Epithelial cell of esophagus (primary cell): ENCODE data around the gene SPN.

Source experiments
- DNase-seq: peaks from one replicate; pipeline ENCODE4 v3.0.0; 2010; ENCODE audit warnings: low read depth
- H3K4me3 ChIP-seq: 2 replicates; pipeline ENCODE4 v1.5.1; 2011; ENCODE audit warnings: mild to moderate bottlenecking, low read length, control low read depth
- TF ChIP-seq, protein P1 (sequence below): IDR thresholded peaks from 2 replicates; pipeline ENCODE4 v1.5.1; 2011; ENCODE audit warnings: low read depth, mild to moderate bottlenecking, low read length, control low read depth, inconsistent platforms; ENCODE audit not compliant: insufficient read depth; ENCODE audit errors: missing control alignments

The SPN gene

DNA sequence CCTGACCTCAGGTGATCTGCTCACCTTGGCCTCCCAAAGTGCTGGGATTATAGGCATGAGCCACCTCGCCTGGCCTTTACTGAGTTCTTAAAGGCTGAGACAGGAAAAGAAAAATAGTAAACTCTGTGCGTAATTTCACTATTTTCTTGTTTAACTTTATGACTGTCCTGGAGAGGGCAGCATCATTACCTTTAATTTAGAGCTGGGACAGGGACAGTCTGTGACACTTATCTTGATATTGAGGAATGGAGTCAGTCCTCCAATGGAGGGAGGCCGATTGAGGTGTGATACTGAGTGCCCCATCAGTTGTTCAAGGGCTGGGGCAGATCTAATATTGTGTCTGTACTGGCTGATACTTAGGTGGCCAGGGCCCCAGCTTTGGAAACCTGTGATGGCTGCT is 21.5 kb upstream of the SPN start:
- DNase-seq: no peak
- TF ChIP-seq, protein P1, sequence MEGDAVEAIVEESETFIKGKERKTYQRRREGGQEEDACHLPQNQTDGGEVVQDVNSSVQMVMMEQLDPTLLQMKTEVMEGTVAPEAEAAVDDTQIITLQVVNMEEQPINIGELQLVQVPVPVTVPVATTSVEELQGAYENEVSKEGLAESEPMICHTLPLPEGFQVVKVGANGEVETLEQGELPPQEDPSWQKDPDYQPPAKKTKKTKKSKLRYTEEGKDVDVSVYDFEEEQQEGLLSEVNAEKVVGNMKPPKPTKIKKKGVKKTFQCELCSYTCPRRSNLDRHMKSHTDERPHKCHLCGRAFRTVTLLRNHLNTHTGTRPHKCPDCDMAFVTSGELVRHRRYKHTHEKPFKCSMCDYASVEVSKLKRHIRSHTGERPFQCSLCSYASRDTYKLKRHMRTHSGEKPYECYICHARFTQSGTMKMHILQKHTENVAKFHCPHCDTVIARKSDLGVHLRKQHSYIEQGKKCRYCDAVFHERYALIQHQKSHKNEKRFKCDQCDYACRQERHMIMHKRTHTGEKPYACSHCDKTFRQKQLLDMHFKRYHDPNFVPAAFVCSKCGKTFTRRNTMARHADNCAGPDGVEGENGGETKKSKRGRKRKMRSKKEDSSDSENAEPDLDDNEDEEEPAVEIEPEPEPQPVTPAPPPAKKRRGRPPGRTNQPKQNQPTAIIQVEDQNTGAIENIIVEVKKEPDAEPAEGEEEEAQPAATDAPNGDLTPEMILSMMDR: no peak
- no peak overlapping the region for H3K4me3 ChIP-seq

DNA sequence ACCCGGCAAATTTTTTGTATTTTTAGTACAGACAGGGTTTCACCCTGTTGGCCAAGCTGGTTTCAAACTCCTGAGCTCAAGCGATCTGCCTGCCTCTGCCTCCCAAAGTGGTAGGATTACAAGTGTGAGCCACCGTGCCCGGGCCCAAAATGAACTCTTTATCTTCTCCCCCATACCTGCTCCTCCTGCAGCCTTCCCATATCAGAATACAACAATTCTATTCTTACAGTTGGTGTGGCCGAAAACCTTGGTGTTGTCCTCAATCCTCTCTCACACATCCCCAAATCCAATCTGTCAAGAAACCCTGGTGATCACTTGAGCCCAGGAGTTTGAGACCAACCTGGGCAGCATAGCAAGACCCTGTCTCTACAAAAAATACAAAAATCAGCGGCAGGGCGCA is 19.5 kb upstream of the SPN start:
- TF ChIP-seq, protein P1: no peak
- DNase-seq: no peak
- no peak overlapping the region for H3K4me3 ChIP-seq

DNA sequence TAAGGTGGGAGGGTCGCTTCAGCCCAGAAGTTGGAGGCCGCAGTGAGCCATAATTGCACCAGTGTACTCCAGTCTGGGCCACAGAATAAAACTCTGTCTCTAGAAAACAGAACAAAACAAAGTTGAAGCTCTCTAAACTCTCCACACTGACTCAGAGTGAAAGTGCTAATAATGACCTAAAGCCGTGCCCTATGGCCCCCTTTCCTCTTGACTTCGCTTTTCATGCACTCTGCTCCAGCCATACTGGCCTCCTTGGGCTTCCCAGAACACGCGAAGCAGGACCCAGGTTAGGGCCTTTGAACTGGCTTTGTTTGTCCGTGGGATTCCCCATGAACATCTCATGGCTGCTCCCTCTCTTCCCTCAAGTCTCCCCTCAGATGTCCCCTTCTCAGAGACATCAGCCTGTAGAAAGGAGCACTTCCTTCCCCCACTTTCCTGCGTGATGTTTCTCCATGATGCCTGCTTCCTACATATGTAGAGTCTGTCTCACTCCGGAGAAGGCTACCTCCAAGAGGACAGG is 18.6 kb upstream of the SPN start:
- TF ChIP-seq, protein P1: no peak
- DNase-seq: no peak

DNA sequence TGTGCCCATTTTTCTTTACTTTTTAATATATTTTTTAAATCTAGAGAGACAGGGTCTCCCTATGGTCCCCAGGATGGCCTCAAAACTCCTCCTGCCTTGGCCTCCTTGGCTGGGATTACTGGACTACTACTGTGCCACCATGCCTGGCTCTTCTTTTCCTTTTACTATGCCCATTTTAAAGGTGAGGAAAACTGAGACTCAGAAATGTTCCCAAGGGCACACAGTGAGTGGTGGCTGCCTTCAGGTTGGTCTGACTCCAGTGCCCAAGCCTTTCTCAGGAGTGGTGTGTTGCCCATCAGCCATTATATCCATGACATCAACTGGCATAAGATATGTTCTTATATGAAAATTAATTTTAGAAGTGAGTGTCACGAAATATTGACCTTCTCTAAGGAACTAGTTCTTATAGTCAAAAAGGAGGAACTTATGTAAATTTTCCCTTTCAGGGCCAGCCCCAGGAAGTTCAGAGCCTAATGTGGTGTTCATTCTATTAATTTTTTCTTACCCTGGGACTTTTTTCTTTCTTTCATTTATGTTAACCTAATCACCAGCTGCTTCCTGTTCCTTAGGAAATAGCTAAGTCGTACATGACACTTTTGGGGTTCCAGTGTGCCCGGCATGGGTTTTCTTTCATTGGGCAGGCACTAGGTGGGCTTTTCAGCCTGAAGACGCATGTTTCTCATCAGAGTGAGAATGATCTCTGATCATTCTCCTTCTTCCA is 17.9 kb upstream of the SPN start:
- DNase-seq: no peak
- H3K4me3 ChIP-seq: no peak overlapping the region
- TF ChIP-seq, protein P1: no peak

More for the DNA sequence above, 18.6 kb upstream of the SPN start:
- no peak overlapping the region for H3K4me3 ChIP-seq

DNA sequence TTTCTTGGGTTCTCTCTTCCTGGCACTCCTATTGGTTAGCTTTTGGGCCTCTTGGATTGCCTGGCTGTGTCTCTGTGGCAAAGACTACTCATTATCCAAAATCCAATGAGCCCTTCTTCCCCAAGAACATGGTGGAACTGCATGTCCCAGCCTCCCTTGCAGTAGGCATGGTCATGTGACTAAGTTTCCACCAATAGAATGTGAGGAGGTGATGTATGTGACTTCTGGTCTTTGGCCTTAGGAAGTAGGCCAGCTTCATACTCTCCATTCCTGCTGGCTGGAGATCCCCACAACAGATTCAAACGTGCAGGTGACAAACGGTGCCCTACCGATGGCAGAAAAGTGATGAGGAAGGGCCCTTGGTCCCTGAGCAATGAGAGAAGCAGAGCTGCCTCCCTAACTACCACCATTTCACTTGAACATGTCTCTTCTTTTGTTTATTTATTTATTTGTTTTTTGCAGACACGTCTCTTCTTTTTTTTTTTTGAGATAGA is 17.3 kb upstream of the SPN start:
- TF ChIP-seq, protein P1: no peak
- DNase-seq: peak; percentile 9
- no peak overlapping the region for H3K4me3 ChIP-seq

DNA sequence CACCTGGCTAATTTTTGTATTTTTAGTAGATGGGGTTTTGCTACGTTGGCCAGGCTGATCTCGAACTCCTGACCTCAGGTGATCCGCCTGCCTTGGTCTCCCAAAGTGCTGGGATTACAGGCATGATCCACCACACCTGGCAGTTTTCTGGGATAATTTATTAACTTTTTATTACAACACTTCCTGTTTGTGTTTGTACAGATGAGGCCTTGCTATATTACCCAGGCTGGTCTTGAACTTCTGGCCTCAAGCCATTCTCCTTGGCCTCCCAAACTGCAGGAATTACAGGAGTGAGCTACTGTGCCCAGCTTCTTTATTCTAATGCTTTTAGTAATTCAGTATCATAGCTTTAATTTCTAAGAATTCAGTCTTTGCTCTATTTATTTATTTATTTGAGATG is 16.1 kb upstream of the SPN start:
- no peak for DNase-seq
- H3K4me3 ChIP-seq: no peak overlapping the region
- TF ChIP-seq, protein P1: no peak
